ENCODE data around the gene GOLM1.

DNA sequence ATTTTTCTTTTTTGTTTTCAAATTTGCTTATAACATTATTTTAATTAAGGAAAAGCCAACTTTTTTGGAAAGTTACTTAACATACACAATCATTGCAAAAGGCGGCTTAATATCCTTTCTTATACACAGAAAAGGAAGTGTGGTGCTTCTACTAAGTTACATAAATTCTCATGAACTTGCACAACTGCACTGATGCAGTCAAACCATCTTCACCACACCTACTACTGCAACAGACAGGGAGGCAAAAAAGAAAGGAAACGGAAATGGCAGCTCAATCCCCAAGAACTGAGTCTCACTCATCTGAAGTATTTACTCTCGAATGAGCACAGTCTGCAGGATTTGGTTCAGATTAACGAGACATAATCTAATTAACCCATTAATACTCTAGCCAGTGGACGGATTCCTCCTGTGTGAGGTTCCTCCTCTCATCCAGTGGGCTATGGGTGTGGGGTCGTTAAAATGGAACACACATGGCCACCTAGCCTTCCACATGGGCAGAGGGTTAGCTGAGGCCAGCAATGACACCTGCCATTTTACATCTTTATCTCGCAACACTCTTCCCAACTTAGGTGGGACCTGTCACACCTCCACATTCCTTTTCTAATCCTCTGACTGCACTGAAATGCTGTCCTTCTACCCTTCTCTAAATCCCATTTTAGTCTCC lies 30.0 kb downstream of the GOLM1 start:
- TF ChIP-seq, protein P1, sequence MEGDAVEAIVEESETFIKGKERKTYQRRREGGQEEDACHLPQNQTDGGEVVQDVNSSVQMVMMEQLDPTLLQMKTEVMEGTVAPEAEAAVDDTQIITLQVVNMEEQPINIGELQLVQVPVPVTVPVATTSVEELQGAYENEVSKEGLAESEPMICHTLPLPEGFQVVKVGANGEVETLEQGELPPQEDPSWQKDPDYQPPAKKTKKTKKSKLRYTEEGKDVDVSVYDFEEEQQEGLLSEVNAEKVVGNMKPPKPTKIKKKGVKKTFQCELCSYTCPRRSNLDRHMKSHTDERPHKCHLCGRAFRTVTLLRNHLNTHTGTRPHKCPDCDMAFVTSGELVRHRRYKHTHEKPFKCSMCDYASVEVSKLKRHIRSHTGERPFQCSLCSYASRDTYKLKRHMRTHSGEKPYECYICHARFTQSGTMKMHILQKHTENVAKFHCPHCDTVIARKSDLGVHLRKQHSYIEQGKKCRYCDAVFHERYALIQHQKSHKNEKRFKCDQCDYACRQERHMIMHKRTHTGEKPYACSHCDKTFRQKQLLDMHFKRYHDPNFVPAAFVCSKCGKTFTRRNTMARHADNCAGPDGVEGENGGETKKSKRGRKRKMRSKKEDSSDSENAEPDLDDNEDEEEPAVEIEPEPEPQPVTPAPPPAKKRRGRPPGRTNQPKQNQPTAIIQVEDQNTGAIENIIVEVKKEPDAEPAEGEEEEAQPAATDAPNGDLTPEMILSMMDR (IDR thresholded peaks at IDR 0.05 in 8 of 11, conservative IDR thresholded peaks at IDR 0.05 in 3 of 11) = no peak
- TF ChIP-seq POLR2A (IDR thresholded peaks at IDR 0.05) = no peak

All from spleen (tissue), 7 donors.